Activated effector memory CD4-positive, alpha-beta T cell treated with Interleukin-2 at 50 U/mL for 16 hours (primary cell): ENCODE data around the gene NIPBL.
"Not testable (repeated sequence)": the region's sequence is repeated elsewhere in the genome, so short reads cannot be mapped to it uniquely, and the experiment has no call there.

Experiments
- DNase-seq: peaks from one replicate; pipeline ENCODE4 v3.0.0-alpha.2; 2020

The NIPBL gene

DNA sequence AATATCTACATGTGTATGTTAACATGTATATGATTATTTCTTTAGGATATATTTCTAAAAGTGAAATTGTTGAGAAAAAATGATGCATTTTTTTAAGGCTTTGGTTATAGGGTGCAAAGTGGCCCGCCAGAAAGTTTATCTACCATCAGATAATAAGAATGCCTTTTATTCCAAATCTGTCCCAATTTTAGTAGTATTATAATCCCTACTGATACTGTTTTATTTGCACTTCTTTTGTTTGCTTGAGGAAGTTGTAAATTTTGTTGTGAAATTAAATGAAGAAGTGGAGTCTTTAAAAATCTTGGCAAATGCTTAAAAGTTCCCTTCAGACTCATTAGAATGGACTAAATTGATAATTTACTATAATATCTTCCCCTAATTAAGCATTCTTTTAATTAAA, 73.0 kb downstream of the NIPBL start:
- DNase-seq, result no peak

- DNase-seq, result no peak
Measured at GRCh38 chr5:36950586-36951457, 74.3 kb downstream of the NIPBL start.

DNA sequence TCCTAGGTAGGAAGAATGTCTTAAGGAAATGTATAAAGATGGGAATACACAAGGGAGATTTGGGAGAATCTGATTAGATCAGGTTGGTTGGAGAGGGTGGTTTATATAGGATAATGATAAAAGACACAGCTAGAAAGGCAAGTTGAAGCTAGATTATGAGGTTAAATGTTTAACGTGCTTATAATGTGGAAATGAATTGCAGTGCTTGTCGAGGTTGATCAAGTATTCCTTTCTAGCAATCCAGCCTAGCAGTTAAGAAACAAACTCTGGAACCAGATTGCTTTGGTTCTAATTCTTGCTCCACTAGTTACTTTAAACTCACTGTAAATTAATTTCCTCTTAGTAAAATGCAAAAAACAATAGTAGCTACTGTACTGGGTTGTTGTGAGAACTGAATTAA, 76.5 kb downstream of the NIPBL start:
- no peak for DNase-seq

DNA sequence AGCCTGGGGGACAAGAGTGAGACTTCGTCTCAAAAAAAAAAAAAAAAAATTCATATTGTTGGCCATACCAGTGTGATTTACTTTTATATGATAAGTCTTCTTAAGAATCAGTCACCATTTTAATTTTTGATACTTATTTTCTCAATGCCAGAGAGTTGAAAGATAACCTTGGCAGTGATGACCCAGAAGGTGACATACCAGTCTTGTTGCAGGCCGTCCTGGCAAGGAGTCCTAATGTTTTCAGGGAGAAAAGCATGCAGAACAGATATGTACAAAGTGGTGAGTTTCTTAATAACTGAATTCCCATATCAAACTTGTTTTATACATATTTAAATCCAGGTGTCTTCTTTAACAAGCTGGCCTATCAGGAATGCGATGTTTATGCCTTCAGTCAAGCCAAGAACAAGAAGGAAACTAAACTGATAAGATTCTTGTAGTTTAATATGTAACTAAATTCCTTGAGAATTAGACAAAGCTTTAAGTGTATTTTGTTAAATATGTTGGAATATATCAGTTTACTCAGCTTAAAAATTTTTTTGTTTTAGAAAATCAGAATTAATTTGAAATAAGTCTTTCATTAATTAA, 81.5 kb downstream of the NIPBL start:
- DNase-seq, result no peak

GRCh38 chr5:36958612-36959011, 82.0 kb downstream of the NIPBL start:
- DNase-seq, result no peak

- no peak for DNase-seq
Measured at GRCh38 chr5:36965179-36965578, 88.6 kb downstream of the NIPBL start.

DNA sequence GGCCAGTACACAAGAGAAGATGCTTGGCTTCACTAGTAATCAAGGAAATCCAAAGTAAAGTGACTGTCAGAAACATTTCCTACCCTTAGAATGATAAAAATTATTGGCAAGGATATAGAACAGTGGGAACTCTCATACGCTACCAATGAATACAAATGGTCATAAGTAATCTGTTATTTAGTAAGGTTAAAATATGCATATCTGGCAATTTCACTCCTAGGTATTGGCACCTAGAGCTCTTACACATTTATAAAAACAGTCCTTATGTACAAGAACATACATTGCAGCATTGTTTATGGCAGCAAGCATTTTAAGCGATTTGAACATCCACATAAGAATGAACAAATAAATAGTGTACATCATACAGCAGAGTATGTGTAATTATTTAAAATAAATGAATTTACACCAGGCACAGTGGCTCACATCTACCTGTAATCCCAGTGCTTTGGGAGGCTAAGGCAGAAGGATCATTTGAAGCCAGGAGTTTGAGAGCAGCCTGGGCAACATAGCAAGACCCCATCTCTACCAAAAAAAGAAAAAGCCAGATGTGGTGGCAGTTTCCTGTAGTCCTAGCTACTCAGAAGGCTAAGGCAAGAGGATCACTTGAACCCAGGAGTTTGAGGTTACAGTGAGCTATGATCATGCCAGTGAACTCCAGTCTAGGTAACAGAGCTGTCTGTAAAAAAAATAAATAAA, 93.3 kb downstream of the NIPBL start:
- no peak for DNase-seq

- no peak for DNase-seq
Measured at GRCh38 chr5:36978196-36978595, 101.6 kb downstream of the NIPBL start.

GRCh38 chr5:36982146-36982545, 105.6 kb downstream of the NIPBL start:
- no peak for DNase-seq

DNA sequence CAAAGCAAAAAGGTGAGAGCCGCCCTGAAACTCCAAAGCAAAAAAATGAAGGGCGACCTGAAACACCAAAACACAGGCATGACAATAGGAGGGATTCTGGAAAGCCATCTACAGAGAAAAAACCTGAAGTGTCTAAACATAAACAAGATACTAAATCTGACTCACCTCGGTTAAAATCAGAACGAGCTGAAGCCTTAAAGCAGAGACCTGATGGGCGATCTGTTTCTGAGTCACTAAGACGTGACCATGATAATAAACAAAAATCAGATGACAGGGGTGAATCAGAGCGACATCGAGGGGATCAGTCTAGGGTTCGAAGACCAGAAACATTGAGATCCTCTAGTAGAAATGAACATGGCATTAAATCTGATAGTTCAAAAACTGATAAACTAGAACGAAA, 108.8 kb downstream of the NIPBL start:
- DNase-seq, result no peak

DNA sequence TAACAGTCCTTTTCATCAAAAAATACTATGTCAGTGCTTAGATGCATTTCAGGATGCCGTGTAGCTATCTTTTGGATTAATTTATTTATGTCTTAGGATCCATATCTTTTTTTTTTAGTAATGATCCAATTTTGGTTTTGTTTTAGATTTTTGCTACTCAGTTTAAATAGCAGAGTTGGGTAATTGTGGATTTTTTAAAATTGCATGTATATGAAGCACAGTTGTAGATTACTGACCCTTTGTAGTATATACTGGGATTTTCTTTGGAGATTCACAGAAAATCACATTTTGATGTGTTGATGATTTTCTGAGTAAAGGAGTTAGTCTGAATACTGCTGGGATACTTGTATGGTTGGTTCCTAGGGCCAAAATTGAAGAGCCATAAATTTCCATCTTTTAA, 111.8 kb downstream of the NIPBL start:
- no peak for DNase-seq

DNA sequence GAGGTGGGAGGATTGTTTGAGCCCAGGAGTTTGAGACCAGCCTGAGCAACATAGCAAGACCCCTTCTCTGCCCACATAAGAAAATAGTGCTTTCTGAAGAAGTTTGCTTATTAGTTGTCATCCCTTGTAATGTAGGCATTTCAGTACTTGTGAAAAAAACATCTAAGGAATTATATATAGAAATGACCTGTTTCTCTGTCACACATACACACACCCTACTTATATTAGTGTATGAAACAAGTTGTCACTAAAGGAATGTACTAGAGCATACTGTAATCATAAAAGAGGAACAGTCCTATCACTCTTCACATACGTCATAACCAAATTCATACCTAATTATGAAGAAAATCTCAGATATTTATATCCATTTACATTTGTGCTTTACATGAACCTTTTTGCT, 122.0 kb downstream of the NIPBL start:
- DNase-seq, result no peak

DNA sequence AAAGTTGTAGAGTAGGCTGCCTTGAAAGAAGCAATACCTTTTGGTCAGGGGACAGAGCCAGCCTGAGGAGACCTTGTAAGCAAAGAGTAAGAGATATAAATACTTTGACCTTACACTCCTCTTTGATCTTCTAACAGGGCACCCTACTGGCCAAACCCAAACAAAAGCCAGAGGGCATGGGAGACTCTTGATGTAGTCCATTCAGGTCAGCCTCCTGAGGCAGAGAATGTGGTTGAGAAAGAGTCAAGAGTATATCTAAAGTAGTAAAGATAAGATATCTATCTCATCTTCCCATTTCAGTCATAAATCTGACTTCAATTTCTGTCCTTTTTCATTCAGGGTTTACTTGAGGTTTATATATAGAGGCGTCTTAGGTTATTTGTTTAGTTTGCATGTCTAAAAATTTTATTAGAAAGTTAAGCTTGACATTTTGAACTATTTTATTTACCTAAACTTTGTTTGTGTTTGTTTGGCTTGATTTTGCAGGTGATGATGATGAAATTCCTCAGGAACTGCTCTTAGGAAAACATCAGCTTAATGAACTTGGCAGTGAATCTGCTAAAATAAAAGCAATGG, 125.7 kb downstream of the NIPBL start:
- DNase-seq, result no peak

- DNase-seq, result no peak
Measured at GRCh38 chr5:37005252-37005651, 128.7 kb downstream of the NIPBL start.

- DNase-seq, result no peak
Measured at GRCh38 chr5:37005946-37006540, 129.5 kb downstream of the NIPBL start.

GRCh38 chr5:37013181-37013580, 136.6 kb downstream of the NIPBL start:
- not testable (repeated sequence) for DNase-seq

DNA sequence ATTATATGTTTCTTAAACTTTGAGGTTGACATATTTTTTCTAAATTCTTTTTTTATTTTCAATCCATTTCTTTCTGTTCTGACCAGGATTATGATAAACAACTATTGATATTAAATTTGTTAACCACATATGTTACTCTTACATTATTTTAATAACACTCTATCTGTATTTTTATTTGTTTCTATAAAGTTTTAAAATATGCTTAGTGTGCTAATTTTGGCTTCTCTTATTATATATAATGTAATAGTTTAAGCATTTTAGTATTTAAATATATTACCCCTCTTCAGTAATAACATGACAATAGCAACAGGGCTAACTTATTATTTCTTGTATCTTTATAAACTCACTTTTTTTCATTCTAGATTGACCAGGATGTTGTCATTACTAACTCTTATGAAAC, 137.8 kb downstream of the NIPBL start:
- DNase-seq, result no peak

DNA sequence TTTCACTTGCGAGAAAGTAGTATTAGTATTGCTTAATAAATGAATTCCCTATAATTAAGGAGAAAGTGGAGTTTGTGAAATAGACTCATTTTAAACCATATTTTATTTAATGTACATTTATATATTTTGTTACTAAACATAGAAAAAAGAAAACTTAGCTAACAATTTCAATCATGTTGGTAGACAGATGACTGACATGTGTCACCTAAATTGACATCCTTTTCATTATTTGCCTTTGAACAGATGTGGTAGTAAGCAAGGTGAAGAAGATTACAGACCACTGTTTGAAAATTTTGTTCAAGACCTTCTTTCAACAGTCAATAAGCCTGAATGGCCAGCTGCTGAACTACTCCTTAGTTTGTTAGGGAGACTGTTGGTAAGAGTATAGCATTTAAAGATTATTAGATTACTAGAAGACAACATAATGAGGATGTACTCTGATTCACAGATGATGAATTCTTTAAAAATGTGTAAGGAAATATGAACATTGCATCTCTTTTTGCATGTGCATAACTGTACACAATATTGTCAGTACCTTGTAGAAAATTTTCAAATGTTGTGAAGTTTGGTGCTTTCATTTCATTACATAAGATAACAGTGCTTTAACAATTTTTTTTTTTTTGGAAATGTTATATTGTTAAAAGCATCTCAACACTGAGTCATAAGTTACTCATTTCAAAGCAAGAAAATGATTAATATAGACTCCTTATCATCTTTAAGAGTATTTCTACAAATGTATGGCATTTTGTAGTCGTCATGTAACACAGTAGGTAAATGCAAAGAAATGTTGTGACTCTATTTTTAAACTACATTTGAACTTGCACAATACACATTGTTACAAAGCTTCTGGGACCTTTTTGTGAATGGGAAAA, 139.5 kb downstream of the NIPBL start:
- DNase-seq, result no peak

DNA sequence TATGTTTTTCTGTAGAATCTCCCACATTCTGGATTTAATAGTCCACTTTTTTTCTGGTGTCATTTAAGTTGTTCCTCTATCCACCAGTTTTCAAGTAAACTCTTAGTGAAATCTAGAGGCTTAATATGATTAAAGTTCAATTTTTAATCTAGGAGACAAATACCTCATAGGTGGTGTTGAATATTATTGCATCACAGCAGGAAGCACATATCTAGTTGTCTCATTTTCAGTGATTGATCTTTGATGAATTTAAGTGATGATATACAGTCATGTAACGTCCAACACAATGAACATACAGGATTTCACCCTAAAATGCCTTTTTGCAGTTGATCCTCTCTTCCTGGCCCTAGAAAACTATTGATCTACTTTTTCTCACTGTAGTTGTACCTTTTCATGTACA, 152.3 kb downstream of the NIPBL start:
- no peak for DNase-seq

DNA sequence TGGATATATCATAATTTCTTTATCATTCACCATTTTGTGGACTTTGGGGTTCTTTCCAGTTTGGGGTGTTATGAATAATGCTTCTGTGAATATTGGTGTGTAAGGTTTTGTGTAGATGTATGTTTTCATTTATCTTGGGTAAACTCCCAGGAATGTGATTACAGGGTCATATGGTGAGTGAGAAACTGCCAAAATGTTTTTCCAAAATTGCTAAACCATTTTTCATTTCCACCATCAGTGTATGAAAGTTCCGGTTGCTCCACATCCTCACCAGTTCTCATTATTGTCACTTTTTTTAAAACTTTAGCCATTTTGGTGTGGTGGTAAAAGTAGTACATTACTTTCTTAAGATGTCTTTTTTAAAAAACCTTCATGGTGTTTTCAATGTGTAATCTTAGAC, 152.9 kb downstream of the NIPBL start:
- no peak for DNase-seq

DNA sequence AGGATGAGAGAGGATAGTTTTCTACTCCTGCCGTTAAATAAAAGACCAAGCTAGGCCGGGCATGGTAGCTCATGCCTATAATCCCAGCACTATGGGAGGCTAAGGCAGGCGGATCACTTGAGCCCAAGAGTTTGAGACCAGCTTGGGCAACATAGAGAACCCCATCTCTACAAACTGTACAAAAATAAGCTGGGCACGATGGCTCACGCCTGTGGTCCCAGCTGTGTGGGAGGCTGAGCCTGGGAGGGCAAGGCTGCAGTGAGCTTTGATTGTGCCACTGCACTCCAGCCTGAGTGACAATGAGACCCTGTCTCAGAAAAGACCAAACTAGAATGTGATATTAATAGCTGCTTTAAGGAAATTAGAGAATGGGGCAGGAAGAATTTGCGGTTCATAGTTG, 158.4 kb downstream of the NIPBL start:
- DNase-seq, result no peak

- no peak for DNase-seq
Measured at GRCh38 chr5:37037840-37038239, 161.3 kb downstream of the NIPBL start.
